NOMO-1 treated with dmso at 0.1 percent for 144 hours (cell line): ENCODE results near the gene CAMK2D.
"Not testable (repeated sequence)": the region's sequence is repeated elsewhere in the genome, so short reads cannot be mapped to it uniquely, and the experiment has no call there.

Source experiments
- DNase-seq: peaks from one replicate; lab custom pipeline; 2025; ENCODE audit not compliant: unreplicated experiment; lab: John Stamatoyannopoulos, UW

Gene CAMK2D

DNA sequence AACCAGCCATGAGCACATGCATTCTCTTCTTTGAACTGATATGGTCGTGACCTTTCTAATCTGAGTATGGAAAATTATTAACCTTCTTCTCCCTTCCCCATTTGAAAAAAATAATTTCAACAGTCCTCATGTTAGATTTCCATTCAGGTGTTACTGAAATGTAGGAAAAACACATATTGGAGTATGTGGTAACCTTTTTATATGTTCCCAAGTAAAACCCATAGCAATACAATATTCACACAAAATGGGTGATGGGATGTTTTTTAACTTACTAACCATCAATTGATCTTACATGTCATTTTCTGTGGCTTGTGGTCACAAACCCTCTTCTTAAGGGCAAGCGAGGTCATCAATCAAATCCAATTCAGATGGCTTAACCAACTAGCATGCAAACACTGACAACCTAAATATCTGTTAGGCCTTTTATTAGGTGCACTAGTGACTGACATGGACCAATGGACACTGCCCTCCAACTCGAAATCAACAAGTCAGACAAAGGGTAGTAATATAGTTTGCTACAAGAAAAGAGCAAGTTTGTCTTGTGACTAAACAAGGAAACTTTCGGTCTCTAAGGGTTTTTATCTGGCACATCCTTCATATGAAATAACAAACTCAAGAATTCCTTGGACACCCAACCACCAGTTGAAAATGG lies 74.3 kb downstream of the CAMK2D start:
- DNase-seq = no peak

DNA sequence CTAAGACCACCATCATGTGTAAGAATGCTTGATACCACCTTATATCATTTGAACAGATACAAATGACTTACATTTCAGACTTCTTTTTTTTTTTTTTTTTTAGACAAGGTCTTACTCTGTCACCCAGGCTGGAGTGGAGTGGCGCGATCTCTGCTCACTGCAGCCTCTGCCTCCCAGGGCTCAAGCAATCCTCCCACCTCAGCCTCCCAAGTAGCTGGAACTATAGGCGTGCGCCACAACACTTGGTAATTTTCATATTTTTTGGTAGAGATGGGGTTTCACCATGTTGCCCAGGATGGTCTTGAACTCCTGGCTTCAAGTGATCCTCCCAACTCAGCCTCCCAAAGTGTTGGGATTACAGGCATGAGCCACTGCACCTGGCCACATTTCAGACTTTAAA lies 76.4 kb downstream of the CAMK2D start:
- DNase-seq = not testable (repeated sequence)

DNA sequence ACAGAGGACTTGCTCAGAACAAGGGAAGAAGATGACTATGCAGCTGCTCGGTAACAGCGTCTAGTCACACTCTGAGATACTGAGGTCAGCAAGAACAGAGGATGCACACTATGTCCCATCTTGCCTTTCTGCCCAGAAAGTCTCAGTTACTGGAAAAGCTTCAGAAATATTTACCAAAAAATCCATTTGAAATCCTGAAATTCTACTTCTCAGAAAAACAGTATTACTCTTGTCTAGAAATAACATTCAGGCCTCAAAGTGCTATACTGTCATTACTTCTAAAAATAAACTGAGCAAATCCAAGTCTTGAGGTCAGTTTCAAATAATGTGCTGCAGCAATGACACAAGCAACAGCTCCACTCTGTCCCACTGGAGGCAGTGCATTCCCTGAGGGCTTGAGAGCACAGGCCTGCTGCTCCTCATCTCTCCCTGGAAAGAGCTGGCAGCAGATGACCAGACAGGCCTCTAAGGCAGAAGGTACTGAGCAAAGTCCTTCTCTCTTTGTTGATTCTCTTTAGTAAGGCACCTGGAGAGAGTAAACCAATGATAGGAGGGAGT lies 76.9 kb downstream of the CAMK2D start:
- no peak for DNase-seq

DNA sequence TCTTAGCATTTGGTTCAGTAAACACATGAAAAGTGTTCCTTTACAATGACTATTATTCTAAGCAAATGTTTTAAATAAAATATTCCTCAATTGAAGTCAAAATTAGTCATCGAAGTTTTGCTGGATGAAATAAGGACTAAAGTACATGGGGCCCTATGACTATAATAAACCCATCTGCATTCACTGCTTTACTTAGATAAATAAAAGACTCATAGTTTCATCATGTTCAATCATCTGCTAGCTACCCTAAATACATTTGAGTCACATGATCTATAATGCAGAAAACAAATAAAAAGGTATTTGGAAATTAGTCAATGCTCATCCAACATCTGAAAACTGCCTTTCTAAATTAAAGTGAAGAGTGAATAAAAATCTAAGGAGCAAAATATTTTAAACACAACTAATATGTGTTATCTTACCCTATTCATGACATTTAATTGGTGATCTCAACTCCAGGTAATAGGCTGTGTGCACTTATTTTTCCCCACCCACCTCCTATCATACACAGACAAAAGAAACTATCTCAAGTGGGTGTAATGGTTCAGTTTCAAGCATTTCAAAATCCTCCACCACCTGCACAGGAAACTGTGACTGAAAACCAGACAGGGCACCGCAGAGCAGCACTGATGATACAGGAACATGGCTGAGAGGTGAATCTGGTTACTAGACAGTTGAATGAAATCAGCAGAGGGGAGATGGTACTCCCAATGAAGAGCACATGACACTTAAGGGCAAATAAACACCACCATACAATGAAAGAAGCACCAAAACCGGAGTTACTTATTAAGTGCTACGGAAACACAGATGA lies 78.6 kb downstream of the CAMK2D start:
- DNase-seq = no peak

DNA sequence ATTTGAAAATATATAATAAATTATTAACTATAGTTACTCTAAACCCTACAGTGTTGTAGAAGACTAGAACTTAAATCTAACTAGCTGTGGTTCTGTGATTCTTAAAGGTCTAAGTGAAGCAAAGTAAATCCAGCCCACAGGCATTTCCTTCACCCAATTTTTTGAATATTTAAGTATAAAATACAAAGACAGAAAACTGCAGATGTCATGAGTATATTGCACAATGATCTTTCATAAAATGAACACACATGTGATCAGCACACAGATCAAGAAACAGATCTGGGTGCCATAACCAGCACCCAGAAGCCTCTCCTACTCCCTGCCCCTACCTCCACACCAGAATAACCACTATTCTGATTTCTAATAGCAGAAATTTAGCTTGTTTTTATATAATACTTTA lies 82.9 kb downstream of the CAMK2D start:
- DNase-seq = no peak

DNA sequence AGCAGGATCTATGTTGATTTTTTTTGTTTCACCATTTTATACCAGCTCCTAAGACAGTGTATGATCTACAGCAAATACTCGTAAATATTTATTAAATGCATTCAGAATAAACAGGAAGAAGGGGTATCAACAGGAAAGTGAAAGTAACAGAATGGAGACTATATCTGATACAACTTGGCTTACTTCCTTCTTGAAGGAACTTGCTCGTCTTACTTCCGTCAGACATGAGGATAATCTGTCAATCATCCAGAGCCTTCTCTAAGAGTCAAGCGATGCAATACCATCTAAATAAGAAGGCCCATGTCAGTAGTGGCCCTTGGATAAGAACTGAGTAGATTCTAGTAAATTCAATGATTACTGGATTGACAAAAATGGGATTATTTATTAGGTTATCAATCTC lies 84.2 kb downstream of the CAMK2D start:
- DNase-seq = no peak

DNA sequence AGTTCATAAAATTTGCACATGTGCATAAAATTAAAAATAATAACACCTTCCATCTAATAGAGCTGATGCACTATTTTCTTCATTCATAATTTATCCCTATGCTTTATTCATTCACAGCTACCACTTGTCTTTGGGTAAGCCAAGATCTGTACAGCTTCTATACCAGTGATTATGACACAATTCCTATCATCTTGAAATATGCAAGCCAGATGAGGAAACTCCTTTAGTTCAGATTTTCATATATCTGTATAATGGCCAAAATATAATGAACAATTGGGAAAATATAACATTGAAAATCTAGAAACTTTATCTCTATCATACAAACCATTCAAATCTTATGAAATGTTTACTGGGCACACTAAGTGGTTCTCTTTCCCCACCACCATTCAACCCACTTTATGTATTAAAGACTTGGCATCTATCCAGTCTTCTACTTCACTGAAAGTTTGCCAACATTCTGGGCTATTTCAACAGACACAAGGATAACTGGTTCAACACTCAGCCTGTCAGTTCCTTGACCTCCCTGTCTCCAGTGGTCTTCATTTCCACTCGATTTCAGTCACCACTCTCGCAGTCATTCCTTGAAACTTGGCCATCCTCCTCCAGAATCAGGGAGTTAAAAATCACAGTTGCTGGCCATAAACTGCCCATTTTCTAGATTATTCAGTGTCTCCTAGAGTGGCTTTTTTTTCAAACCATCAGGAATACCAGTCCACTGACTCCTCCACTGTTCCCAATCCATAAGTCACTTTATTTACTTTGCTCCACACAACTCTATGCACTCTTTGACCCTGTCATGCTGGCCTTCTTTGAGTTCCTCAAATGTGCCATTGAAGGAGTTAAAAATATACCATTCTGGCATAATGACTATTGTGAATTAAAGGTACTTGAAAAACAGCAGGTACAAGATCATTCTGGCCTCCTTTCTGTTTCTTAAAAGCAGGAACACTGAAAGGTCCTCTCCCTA lies 85.5 kb downstream of the CAMK2D start:
- no peak for DNase-seq

DNA sequence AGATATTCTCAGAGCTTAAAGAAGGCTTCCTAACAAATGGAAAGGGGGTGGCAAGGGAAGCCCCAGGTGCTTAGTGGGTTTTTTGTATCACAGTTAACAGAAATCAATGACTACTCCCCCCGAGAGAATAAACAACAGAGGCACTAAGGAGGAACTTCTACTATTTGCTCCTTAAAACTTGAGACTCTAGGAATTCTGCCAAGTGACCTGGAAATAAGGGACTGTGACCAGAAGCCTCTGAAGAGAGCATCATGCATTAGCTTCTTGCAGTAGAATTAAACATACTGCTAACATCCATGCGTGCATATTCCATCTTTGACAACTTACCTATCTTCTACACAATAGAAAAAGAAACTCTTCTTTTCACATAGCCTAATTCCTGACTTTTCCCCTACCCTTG lies 86.8 kb downstream of the CAMK2D start:
- no peak for DNase-seq

DNA sequence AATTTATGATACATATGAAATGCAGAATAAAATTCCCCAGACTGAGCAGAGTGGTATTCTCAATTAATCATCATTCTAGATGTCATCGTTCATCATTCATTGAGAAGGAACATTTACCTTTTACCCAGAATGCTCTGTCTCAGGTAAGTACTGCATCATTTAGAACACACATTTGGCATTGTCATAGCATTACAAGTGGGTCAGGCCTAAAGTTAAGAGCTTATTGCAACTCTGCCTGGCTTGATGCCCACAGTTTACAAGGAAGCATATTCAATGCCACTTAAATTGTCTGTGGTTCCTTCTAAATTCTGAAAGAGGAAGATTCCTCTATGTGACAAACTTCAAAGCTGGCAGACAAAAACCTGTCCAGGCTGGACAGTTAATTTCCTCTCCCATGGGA lies 87.3 kb downstream of the CAMK2D start:
- no peak for DNase-seq

DNA sequence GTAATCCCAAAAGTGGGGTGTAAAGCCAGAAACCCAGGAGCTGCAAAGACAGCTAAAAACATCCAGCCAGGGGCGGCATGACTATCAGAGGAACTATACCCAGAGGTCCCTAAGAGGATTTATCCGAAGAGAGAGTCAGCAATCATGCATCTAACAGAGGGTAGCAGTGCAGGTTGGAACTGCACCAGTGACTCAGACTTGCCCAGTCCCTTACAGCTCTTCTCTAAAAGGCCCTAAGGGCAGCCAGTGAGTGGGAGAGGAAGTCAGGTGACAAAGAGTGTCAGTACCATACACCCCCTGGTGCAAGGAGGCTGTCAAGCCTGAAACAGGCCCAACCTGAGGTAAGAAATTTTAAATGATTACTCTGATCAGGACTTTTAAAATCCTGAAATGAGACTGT lies 88.1 kb downstream of the CAMK2D start:
- no peak for DNase-seq

DNA sequence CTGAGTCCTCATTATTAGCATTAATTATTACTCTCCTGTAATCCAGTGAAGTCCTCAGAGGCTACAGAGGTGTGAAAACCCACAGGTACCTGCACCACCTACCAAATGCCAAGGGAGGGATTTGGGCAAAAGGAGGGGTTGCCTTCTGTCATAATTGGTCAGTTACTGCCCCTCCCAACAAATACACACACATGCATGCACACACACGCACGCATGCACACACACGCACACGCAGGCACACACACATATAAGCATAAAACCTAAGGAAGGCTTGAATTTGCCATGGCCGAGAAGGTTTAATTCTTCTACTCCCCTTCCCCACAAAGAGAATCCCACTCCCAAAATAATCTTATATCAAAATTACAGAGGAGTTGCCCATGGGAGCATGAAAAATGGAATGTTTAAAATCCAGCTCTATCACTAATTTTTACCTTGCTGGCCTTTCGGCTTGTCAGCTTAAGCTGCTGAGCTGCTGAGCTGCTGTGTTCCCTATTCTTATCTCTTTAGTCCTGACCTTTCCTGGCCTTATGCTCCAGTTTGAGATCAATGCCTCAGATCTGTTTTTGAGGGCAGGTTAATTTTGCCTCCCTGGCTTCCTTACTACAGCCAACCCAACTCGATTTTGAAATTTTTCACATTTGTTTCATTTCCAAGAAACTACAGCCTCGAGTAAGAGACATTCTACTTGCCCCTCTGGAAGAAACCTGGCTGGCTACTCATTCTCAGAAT lies 95.0 kb downstream of the CAMK2D start:
- no peak for DNase-seq

DNA sequence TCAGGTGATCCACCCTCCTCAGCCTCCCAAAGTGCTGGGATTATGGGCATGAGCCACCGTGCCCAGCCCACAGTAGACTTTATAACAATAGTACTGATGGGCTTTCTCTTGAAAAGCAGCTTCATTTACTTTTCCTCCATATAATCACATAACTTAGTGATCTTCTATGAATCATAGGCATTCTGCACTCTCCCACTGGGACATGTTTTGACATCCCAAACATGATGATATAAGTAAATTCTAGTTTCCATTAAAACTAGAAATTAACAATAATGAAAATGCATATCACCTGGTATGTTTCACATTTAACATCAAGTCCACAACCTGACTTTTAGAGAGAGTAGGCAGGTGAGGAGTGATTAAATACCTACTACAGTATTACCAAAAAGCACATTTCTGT lies 96.5 kb downstream of the CAMK2D start:
- no peak for DNase-seq

DNA sequence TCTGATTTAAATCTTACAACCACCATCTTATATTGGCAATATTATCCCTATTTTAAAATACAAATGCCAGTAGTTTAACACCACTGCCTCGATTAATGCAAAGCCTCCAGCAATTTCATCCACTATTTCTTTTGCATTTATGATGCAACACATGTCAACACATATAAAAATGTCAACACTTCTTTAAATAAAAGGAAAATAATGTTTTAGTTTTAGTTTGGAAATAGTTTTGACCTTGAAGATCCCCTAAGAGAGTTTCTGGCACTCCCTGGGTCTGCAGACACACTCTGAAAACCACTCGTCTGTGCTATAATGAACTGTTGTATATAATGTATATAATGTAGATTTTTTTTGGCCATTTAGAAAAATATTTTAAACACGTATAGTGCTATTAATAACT lies 99.0 kb downstream of the CAMK2D start:
- DNase-seq = no peak

DNA sequence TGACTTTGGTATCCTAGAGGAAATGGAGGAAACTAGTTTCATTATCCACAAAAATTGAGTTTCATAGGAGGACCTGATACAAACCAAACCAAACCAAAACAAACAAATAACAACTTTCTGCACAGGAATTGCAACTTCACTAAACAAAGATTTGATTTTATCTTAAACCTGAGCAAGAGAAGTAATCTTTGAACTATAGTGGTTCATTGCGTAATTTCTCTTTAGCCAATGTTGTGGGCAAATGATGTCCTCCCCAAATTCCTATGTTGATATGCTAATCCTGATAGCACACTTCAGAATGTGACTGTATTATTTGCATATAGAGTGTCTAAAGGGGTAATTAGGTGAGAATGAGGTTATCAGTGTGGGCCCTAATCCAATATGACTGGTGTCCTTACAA lies 102.4 kb downstream of the CAMK2D start:
- DNase-seq = no peak

DNA sequence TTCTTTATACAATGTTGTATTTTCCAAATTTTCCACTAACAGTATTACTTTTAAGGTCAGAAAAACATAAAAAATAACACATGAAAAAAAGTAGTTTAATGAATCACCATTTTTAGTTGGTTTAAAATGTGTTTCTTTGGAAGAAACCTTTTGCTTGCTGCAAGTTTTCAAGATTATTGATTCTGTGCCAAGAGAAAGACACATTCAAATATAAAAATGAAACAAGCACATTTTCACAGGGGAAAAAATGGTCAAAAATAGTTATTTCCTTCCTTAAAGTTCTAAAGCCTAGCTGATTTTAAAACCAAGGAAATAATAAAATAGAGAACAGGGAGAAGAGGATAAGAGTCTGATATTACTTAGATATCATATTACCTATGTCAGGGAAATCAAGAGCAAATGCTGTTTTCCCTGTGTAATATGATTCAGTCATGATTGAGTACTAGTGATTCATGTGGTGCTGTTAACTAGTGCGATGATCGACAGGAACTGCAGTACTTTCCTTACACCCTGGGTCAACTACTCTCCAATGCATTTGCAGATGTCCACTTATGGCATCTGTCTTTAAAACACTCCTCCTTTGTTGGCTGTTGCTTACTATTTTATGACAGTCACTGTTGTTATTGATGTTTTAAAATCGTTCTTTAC lies 103.8 kb downstream of the CAMK2D start:
- no peak for DNase-seq

DNA sequence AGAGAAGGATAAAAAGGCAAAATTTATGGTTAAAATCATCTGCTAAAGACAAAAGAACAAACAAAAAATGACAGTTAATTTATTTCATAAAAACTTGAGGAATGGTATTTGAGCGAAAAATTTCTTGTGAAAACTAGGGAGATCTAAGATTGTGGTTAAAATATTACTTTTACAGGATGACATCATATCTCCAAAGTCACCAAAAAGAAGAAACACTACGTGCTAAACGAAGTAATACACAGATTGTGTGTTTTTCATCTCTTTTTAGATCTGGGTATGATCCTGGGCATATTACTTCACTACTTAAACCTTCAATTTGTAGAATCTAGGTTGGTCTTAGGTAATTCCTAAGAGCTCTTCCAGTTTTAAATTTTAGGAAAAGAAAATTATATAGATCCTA lies 107.7 kb downstream of the CAMK2D start:
- no peak for DNase-seq

DNA sequence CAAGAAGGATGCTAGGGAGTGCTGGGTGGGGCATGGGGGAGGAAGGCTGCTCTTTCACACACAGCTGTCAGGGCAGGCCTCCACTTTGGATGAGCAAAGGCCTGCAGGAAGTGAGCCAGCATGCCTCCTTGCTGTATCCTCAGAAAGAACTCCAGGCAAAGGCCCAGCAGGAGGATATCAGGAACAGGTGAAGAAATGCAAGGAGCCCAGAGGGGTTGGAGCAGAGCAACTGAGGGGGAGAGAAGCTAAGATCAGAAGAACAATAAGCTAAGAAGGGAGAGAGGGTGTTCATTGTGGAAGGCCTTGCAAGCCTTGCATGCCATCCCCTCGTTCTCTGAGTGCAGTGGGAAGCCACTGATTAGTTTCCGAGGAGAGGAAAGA lies 115.1 kb downstream of the CAMK2D start:
- DNase-seq = no peak

DNA sequence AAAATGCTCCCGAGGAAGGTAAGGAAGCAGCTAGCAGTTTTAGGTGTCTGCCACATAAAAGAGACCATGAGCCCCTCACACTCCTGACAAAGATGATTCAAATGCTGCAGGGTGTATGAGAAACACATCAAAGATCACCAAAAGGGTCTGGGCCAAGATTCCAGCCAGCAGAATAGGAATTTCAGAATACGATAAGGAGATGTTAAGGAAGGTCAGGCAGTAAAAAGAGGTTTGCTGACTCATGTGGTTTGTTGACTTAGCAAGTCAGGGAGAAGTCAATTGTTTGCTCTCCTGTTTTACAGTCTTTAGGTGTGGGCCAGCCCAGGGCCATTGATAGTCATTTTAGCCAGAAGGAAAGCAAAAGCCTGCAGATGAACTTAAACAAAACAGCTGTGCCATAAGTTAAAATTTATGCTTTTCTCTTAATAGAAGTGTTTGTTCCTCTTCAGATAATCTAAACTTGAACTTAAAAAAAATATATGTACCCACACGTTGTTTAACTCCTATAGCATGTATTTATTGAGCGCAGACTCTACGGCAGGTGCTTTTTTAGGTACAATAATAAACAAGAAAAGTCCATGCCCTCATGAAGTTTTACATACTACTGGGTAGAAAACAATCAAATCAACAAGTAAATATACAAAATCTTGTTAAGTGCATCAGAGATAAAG lies 115.6 kb downstream of the CAMK2D start:
- no peak for DNase-seq

DNA sequence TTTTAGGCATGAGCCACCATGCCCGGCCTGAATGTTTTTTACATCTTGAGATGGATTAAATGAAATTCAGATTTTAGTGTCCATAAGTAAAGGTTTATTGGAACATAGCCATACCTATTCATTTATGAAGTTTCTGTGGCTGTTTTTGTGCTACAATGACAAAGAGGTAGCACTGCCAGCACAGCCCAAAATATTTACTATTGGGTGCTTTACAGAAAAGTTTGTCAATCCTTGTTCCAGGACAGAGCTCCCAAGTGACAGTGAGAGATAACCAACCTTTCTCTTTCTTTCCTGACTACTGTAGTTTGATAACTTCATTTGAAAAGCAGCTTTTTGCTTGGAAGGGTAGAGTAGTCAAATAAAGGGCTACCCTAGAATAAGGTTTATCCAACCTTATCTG lies 116.2 kb downstream of the CAMK2D start:
- DNase-seq = no peak

DNA sequence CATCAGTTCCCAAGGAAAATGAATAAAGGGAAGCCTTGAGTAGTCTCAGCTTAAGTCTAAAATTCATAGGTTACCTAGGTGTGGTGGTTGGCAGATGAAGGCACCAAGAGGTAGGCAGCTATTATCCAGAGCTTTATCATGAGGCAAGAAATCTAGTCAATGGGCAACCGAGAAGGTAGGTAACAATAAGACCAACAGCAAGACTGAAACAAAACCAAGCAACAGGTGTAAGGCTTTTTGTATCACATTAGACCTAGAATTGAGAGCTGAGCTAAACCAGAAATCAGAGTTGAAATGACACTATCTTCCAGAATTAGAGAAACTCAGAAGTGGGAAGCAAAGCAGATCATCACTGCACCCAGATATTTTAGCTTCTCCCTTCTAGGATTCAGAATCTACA lies 117.1 kb downstream of the CAMK2D start:
- no peak for DNase-seq
